GM12878 (cell line): Measurements from ENCODE around the gene TLE3. TPM values are rescaled to one million over a fixed set of nuclear protein-coding genes. Genes with fewer than 3 reads are reported as not detected.

Source experiments
- ATAC-seq: fragments of 200-7000 bp; cut with Tn5 transposase; 3 replicates; pipeline ENCODE4 v1.9.1; 2020; ENCODE audit warnings: mild to moderate bottlenecking, moderate library complexity
- BruUV-seq: library from RNA; stranded (reverse); fragments of 400-500 nt; replicated peaks from 2 replicates; lab custom pipeline; 2021; lab: Mats Ljungman, UMichigan
- CTCF ChIA-PET: fragments of 300-600 bp; sonication (Branson Sonifier 250); formaldehyde crosslinking; extraction: SDS; loops from one replicate; lab custom pipeline; 2021; ENCODE audit warnings: inconsistent platforms; lab: Yijun Ruan, JAX
- POLR2A ChIA-PET: fragments of 350-600 bp; formaldehyde crosslinking; extraction: SDS; loops from one replicate; lab custom pipeline; 2021; ENCODE audit warnings: inconsistent platforms; lab: Charles Lee
- RAD21 ChIA-PET: fragments of 300-600 bp; sonication (Branson Sonifier 250); formaldehyde crosslinking; loops from one replicate; lab custom pipeline; 2023; ENCODE audit warnings: antibody characterized with exemption; ENCODE audit not compliant: unreplicated experiment; lab: Charles Lee
- SMC1A ChIA-PET: fragments of 300-600 bp; sonication (Branson Sonifier 250); formaldehyde crosslinking; loops from one replicate; lab custom pipeline; 2023; ENCODE audit not compliant: unreplicated experiment, uncharacterized antibody; lab: Charles Lee
- DNase-seq: peaks from one replicate; pipeline ENCODE4 v3.0.0-alpha.2; 2011; ENCODE audit warnings: low read depth, low spot score
- FAIRE-seq: peaks from 3 replicates; lab custom pipeline; 2011; peaks lifted over from hg19 to GRCh38; lab: Jason Lieb, UNC
- H2AFZ ChIP-seq: 2 replicates; pipeline ENCODE4 v1.6.0; 2011; ENCODE audit warnings: low read depth, low read length, control low read depth; ENCODE audit not compliant: control insufficient read depth
- H3K27ac ChIP-seq: 2 replicates; pipeline ENCODE4 v1.5.1; 2011; ENCODE audit warnings: control low read depth; ENCODE audit not compliant: control insufficient read depth, insufficient read depth
- H3K27me3 ChIP-seq, 2 experiments: replicated peaks in 1 of 2; 2 replicates each; pipeline versions ENCODE4 v1.6.0 to v1.6.1; 2011; ENCODE audit warnings: low read length in 1 of 2; ENCODE audit not compliant: control insufficient read depth in 2 of 2, insufficient read depth in 2 of 2
- H3K36me3 ChIP-seq, 2 experiments: 2 replicates each; pipeline ENCODE4 v1.5.1; 2011; ENCODE audit warnings: low read length in 1 of 2; ENCODE audit not compliant: control insufficient read depth in 2 of 2, insufficient read depth in 2 of 2
- H3K4me1 ChIP-seq: 2 replicates; pipeline ENCODE4 v1.6.1; 2011; ENCODE audit warnings: mild to moderate bottlenecking, low read length, moderate library complexity, mixed read lengths; ENCODE audit not compliant: control insufficient read depth, insufficient read depth
- H3K4me2 ChIP-seq: 2 replicates; pipeline ENCODE4 v1.6.0; 2011; ENCODE audit warnings: control low read depth; ENCODE audit not compliant: control insufficient read depth, insufficient read depth
- H3K4me3 ChIP-seq: fragments of 200-600 bp; sonication (generic); 2 replicates; pipeline ENCODE4 v1.5.1; 2016
- H3K79me2 ChIP-seq: 2 replicates; pipeline ENCODE4 v1.6.0; 2011; ENCODE audit warnings: low read length; ENCODE audit not compliant: control insufficient read depth, insufficient read depth
- H3K9ac ChIP-seq: 2 replicates; pipeline ENCODE4 v1.8.0; 2011; ENCODE audit warnings: low read length, control low read depth, mixed read lengths; ENCODE audit not compliant: control insufficient read depth, insufficient read depth
- H3K9me3 ChIP-seq: replicated peaks from 3 replicates; pipeline ENCODE4 v1.5.1; 2011; ENCODE audit warnings: mild to moderate bottlenecking, low read length; ENCODE audit not compliant: control insufficient read depth, insufficient read depth
- H4K20me1 ChIP-seq: 2 replicates; pipeline ENCODE4 v1.6.0; 2011; ENCODE audit not compliant: control insufficient read depth, insufficient read depth
- RB1 ChIP-seq: fragments of 450-650 bp; formaldehyde crosslinking; IDR thresholded peaks from 2 replicates; pipeline ENCODE4 v1.6.1; 2017; ENCODE audit warnings: mild to moderate bottlenecking, borderline replicate concordance
- TBL1XR1 ChIP-seq: IDR thresholded peaks from 2 replicates; pipeline ENCODE4 v1.6.1; 2012; ENCODE audit warnings: low read depth, low read length, improper control_type of control experiment
- WGBS: methylation state at CpG from one replicate; pipeline ENCODE4 v1.1.6; 2016; ENCODE audit warnings: low lambda C conversion rate; ENCODE audit not compliant: insufficient replicate concordance, insufficient coverage; ENCODE audit errors: missing lambda C conversion rate; 5-methylcytosine and 5-hydroxymethylcytosine counted together
- in situ Hi-C: fragments of 300-500 bp; cut with MboI; formaldehyde crosslinking; loops from 9 replicates; pipeline ENCODE4 v1.14.3; 2018; ENCODE audit warnings: mixed read lengths
- intact Hi-C: fragments of 100-400 bp; cut with micrococcal nuclease; formaldehyde crosslinking; loops from one replicate; pipeline ENCODE4 v1.14.2; 2022; ENCODE audit not compliant: unreplicated experiment
- polyA plus RNA-seq, 11 experiments: library from polyadenylated mRNA; depleted of rRNA in 4 of 11; unstranded in 6 of 11; stranded (reverse) in 5 of 11; fragments of >200 nt; fragmentation: Nextera tagmentation in 4 of 11; fragmentation: Illumina TruSeq in 1 of 11; extraction: Ambion mirVana in 4 of 11; extraction: Trizol in 1 of 11; gene quantifications; 1 replicate in 1 of 11; 2 replicates in 10 of 11; pipeline versions ENCODE4 v1.2.1 to v1.2.3, GENCODE V29; 2011 to 2016; ENCODE audit warnings: inconsistent platforms in 2 of 11, missing spikeins in 2 of 11, low read depth in 1 of 11
- total RNA-seq, 4 experiments: library from RNA; depleted of rRNA in 3 of 4; stranded (reverse); fragments of >200 nt in 3 of 4; fragmentation: Illumina TruSeq in 1 of 4; extraction: Trizol in 1 of 4; gene quantifications; 2 replicates each; pipeline versions ENCODE4 v1.2.1 to v1.2.3, GENCODE V29; 2013 to 2021
- TF ChIP-seq, protein P1 (sequence below): fragments of 450-650 bp; IDR thresholded peaks from 2 replicates; pipeline ENCODE4 v1.6.1; 2017; ENCODE audit warnings: antibody characterized with exemption, mild to moderate bottlenecking, moderate library complexity
- TF ChIP-seq, protein P2 (sequence below): IDR thresholded peaks from 2 replicates; pipeline ENCODE4 v1.6.1; 2011; ENCODE audit warnings: borderline replicate concordance, low read depth, mild to moderate bottlenecking, moderate library complexity, mixed read lengths, low read length; ENCODE audit not compliant: insufficient read depth; ENCODE audit errors: extremely low read length
- TF ChIP-seq, protein P3 (sequence below): IDR thresholded peaks from 2 replicates; pipeline ENCODE4 v1.6.1; 2011; ENCODE audit warnings: low read depth, low read length, improper control_type of control experiment, borderline replicate concordance

TLE3 gene
- total and polyA plus RNA-seq, 10 of the 15 experiments (the other 5 are each of a cell fraction or from before 2014, with no cell fraction given) = 1.2 to 65.5 (median 9.7) TPM

DNA sequence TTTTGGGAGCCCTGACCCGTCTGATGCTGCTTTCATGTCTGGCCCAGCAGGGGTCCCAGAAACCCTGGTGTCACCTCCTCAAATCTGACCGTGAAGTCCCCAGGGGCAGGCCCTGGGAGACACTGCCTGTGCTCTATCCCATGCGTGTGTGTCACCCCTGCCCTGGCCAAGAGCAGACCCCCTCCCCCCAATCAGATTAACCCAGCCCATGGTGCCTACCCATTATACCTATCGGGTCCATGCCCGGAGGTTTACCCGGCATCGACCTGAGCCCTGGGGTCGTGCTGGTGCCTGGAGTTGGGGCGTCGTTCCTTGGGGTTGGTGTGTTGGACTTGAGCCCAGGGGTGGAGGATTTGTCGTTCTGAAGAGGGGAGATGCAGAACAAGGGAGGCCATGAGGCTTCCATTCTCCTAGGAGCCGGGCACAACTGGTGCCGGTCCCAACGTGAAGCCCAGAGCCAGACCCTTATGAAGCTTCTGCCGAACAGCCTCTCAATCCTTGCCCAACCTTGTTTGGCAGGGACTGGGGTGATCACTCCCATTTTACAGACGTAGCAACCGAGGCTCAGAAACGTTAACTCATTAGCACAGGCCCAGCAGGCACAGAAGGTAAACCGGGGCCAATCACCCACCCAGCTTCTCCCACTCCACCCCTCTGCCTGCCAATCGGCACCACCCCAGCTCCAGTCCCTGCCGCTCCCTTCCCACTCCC lies 39.6 kb downstream of the TLE3 start (continued):
- no peak for TF ChIP-seq RB1
- TF ChIP-seq, protein P1, sequence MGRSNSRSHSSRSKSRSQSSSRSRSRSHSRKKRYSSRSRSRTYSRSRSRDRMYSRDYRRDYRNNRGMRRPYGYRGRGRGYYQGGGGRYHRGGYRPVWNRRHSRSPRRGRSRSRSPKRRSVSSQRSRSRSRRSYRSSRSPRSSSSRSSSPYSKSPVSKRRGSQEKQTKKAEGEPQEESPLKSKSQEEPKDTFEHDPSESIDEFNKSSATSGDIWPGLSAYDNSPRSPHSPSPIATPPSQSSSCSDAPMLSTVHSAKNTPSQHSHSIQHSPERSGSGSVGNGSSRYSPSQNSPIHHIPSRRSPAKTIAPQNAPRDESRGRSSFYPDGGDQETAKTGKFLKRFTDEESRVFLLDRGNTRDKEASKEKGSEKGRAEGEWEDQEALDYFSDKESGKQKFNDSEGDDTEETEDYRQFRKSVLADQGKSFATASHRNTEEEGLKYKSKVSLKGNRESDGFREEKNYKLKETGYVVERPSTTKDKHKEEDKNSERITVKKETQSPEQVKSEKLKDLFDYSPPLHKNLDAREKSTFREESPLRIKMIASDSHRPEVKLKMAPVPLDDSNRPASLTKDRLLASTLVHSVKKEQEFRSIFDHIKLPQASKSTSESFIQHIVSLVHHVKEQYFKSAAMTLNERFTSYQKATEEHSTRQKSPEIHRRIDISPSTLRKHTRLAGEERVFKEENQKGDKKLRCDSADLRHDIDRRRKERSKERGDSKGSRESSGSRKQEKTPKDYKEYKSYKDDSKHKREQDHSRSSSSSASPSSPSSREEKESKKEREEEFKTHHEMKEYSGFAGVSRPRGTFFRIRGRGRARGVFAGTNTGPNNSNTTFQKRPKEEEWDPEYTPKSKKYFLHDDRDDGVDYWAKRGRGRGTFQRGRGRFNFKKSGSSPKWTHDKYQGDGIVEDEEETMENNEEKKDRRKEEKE = no peak

DNA sequence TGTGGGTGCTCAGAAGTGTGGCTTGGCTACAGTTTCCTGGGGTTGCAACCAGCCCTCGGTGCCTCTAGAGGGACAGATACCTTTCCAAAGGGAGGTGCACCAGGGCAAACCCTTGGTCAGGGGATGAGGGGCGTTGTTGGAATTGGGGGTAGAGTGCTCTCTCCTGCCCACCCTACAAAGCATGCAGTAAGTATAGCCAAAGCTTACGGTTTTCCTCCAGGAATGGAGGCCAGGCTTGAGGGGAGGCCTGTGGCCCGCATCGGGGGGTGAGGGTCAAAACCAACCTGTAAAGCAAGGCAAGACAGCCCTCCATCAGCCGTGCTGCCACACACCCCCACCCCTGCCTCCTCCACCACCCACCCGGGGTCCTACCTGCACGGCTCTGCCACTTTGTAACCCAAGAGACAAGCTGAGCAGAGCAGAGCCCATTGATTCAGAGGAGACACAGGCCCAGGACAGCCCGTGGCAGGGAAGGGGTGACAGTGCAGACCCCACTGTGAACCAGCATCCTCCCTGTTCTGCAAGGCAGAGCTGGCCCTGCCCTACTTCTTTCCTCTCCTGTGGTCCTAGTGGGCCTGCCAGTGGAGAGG lies 41.5 kb downstream of the TLE3 start:
- ChIA-PET SMC1A (no interaction called here), CTCF (no interaction called here), POLR2A (no interaction called here), RAD21 (interaction anchor here (0.8 kb wide), 1 partner anchor 411 kb away, joined by 3 read pairs; no protein-coding TSS in a partner anchor)
- in situ Hi-C loops (no loop called here), intact Hi-C loops (no loop called here)
- Histone ChIP-seq H3K9ac (no peak overlapping the region), H3K27me3 (no peaks in the 10 kb centered on the region), H3K9me3 (no peaks in the 10 kb centered on the region), H4K20me1 (no peaks in the 10 kb centered on the region), H3K79me2 (no peaks in the 10 kb centered on the region), H3K4me1 (no peaks in the 10 kb centered on the region), H3K4me2 (no peak overlapping the region), H3K4me3 (no peak overlapping the region), H2AFZ (no peak overlapping the region), H3K36me3 (peaks cover 42 to 65% of the 10 kb centered on the region in 2 experiments), H3K27ac (no peak overlapping the region)
- no peak for FAIRE-seq
- BruUV-seq = no TSS peak
- no peak for ATAC-seq
- no peak for DNase-seq
- WGBS = 99% methylated on average over 8 of the region's 9 CpGs
- TF ChIP-seq, protein P2, sequence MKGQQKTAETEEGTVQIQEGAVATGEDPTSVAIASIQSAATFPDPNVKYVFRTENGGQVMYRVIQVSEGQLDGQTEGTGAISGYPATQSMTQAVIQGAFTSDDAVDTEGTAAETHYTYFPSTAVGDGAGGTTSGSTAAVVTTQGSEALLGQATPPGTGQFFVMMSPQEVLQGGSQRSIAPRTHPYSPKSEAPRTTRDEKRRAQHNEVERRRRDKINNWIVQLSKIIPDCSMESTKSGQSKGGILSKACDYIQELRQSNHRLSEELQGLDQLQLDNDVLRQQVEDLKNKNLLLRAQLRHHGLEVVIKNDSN = no peak
- TF ChIP-seq TBL1XR1 = no peak
- TF ChIP-seq, protein P3, sequence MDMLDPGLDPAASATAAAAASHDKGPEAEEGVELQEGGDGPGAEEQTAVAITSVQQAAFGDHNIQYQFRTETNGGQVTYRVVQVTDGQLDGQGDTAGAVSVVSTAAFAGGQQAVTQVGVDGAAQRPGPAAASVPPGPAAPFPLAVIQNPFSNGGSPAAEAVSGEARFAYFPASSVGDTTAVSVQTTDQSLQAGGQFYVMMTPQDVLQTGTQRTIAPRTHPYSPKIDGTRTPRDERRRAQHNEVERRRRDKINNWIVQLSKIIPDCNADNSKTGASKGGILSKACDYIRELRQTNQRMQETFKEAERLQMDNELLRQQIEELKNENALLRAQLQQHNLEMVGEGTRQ = no peak
